Neural cell (in vitro differentiated cells): ENCODE measurements around the gene NT5DC2. TPM values are rescaled to one million over a fixed set of nuclear protein-coding genes. Genes with fewer than 3 reads are reported as not detected.

Experiments
- H2AFZ ChIP-seq: fragments of 200-600, 300-800 bp; sonication (generic), shearing (Covaris generic); 2 replicates; pipeline ENCODE4 v1.6.0; 2014; ENCODE audit warnings: low read depth, mild to moderate bottlenecking, antibody characterized with exemption, low read length, moderate library complexity
- H3F3A ChIP-seq: fragments of 200-600 bp; shearing (Covaris generic); 2 replicates; pipeline ENCODE4 v1.6.1; 2016; ENCODE audit warnings: mild to moderate bottlenecking, moderate library complexity, mixed read lengths, antibody characterized with exemption, low read length; ENCODE audit not compliant: insufficient read depth, poor library complexity, severe bottlenecking
- H3K27ac ChIP-seq: fragments of 200-600, 300-800 bp; sonication (generic), shearing (Covaris generic); 2 replicates; pipeline ENCODE4 v1.5.1; 2014; ENCODE audit warnings: mild to moderate bottlenecking, low read length, moderate library complexity
- H3K27me3 ChIP-seq: fragments of 300-800, 200-600 bp; sonication (generic), shearing (Covaris generic); 2 replicates; pipeline ENCODE4 v1.6.0; 2014; ENCODE audit warnings: mild to moderate bottlenecking, low read depth, low read length, moderate library complexity; ENCODE audit not compliant: insufficient read depth
- H3K36me3 ChIP-seq: fragments of 300-800, 200-600 bp; sonication (generic), shearing (Covaris generic); 2 replicates; pipeline ENCODE4 v1.5.1; 2014; ENCODE audit warnings: mild to moderate bottlenecking, antibody characterized with exemption, low read length, moderate library complexity; ENCODE audit not compliant: insufficient read depth
- H3K4me2 ChIP-seq: fragments of 300-800, 200-600 bp; sonication (generic), shearing (Covaris generic); 2 replicates; pipeline ENCODE4 v1.6.0; 2014; ENCODE audit warnings: mild to moderate bottlenecking, low read length
- H3K4me3 ChIP-seq: fragments of 300-800, 200-600 bp; sonication (generic), shearing (Covaris generic); 2 replicates; pipeline ENCODE4 v1.5.1; 2014; ENCODE audit warnings: mild to moderate bottlenecking, low read length, moderate library complexity
- H3K79me2 ChIP-seq: fragments of 200-600 bp; shearing (Covaris generic); replicated peaks from 2 replicates; pipeline ENCODE4 v1.6.0; 2014; ENCODE audit warnings: mild to moderate bottlenecking, low read length, moderate library complexity; ENCODE audit not compliant: insufficient read depth
- H3K9ac ChIP-seq: fragments of 300-800, 200-600 bp; sonication (generic), shearing (Covaris generic); 2 replicates; pipeline ENCODE4 v1.6.1; 2016; ENCODE audit warnings: mild to moderate bottlenecking, low read length, mixed read lengths
- H3K9me2 ChIP-seq: fragments of 200-600 bp; shearing (Covaris generic); 2 replicates; pipeline ENCODE4 v1.6.1; 2016; ENCODE audit warnings: mild to moderate bottlenecking, low read length, mixed read lengths; ENCODE audit not compliant: insufficient read depth
- H3K9me3 ChIP-seq: fragments of 200-600, 300-800 bp; sonication (generic), shearing (Covaris generic); 2 replicates; pipeline ENCODE4 v1.6.1; 2016; ENCODE audit warnings: mild to moderate bottlenecking, mixed run types, low read length, moderate library complexity, mixed read lengths
- H4K20me1 ChIP-seq: fragments of 200-600 bp; shearing (Covaris generic); 2 replicates; pipeline ENCODE4 v1.6.1; 2016; ENCODE audit warnings: mild to moderate bottlenecking, mixed run types; ENCODE audit not compliant: insufficient read depth
- CTCF ChIP-seq: fragments of 450-650 bp; IDR thresholded peaks from 2 replicates; pipeline ENCODE4 v1.5.1; 2014; ENCODE audit warnings: antibody characterized with exemption, mild to moderate bottlenecking, moderate library complexity; ENCODE audit not compliant: poor library complexity, severe bottlenecking
- EP300 ChIP-seq: fragments of 450-650 bp; conservative IDR thresholded peaks from 2 replicates; pipeline ENCODE4 v1.6.1; 2014; ENCODE audit warnings: antibody characterized with exemption, mild to moderate bottlenecking, moderate library complexity; ENCODE audit not compliant: poor library complexity, severe bottlenecking
- EZH2 ChIP-seq: fragments of 200-600, 300-800 bp; shearing (Covaris generic), sonication (generic); IDR thresholded peaks from 2 replicates; pipeline ENCODE4 v1.6.1; 2014; ENCODE audit warnings: antibody characterized with exemption, low read length, borderline replicate concordance, mild to moderate bottlenecking; ENCODE audit not compliant: insufficient read depth, poor library complexity, severe bottlenecking
- MXI1 ChIP-seq: fragments of 450-650 bp; conservative IDR thresholded peaks from 2 replicates; pipeline ENCODE4 v1.6.1; 2014; ENCODE audit warnings: antibody characterized with exemption, mild to moderate bottlenecking; ENCODE audit not compliant: poor library complexity, severe bottlenecking
- POLR2AphosphoS5 ChIP-seq: IDR thresholded peaks from 2 replicates; pipeline ENCODE4 v1.6.1; 2012
- RAD21 ChIP-seq: fragments of 450-650 bp; conservative IDR thresholded peaks from 2 replicates; pipeline ENCODE4 v1.6.1; 2014; ENCODE audit warnings: antibody characterized with exemption, mild to moderate bottlenecking, moderate library complexity
- REST ChIP-seq: IDR thresholded peaks from 2 replicates; pipeline ENCODE4 v1.6.1; 2012; ENCODE audit warnings: borderline replicate concordance
- SMC3 ChIP-seq: fragments of 450-650 bp; conservative IDR thresholded peaks from 2 replicates; pipeline ENCODE4 v1.6.1; 2014; ENCODE audit warnings: antibody characterized with exemption, mild to moderate bottlenecking, moderate library complexity; ENCODE audit not compliant: poor library complexity
- TAF1 ChIP-seq: IDR thresholded peaks from 2 replicates; pipeline ENCODE4 v1.6.1; 2012; ENCODE audit warnings: low read depth
- polyA plus RNA-seq: library from polyadenylated mRNA; depleted of rRNA; stranded (reverse); fragments of >200 nt; gene quantifications from 2 replicates; pipeline ENCODE4 v1.2.3, GENCODE V29; 2014

Gene NT5DC2
- polyA plus RNA-seq, 1 donor from 2014 or later = 35.1 TPM

DNA sequence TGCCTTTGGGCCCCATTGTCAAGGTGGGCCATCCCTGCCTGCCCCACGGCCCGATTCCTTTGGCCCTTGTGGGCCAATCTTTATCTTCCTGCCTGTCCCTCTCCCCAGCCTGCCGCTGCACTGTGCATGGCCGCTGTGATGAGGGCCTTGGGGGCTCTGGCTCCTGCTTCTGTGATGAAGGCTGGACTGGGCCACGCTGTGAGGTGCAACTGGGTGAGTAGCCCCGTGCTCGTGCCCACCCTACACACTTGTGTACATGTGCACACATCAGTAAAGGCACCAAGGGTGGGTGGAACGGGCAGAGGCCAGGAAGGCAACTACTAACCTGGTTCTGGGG lies 12.2 kb downstream of the NT5DC2 start:
- Histone ChIP-seq H3K27me3 (no peaks in the 10 kb centered on the region), H3F3A (no peaks in the 10 kb centered on the region), H3K27ac (no peak overlapping the region), H4K20me1 (no peaks in the 10 kb centered on the region), H3K4me3 (no peak overlapping the region), H3K36me3 (no peaks in the 10 kb centered on the region), H3K79me2 (no peaks in the 10 kb centered on the region), H3K4me2 (no peak overlapping the region), H3K9me2 (no peaks in the 10 kb centered on the region), H3K9ac (no peak overlapping the region), H2AFZ (no peak overlapping the region), H3K9me3 (no peaks in the 10 kb centered on the region)
- TF ChIP-seq EZH2 (no peak), REST (no peak), CTCF (no peak), RAD21 (no peak), MXI1 (no peak), SMC3 (no peak), TAF1 (no peak), POLR2AphosphoS5 (no peak), EP300 (no peak)

- Histone ChIP-seq H3K27ac (no peak overlapping the region), H3K36me3 (no peaks in the 10 kb centered on the region), H3K9me3 (no peaks in the 10 kb centered on the region), H3K4me3 (no peak overlapping the region), H4K20me1 (no peaks in the 10 kb centered on the region), H3K79me2 (no peaks in the 10 kb centered on the region), H3K9ac (no peak overlapping the region), H3K27me3 (no peaks in the 10 kb centered on the region), H3K4me2 (no peak overlapping the region), H3F3A (no peaks in the 10 kb centered on the region), H3K9me2 (no peaks in the 10 kb centered on the region), H2AFZ (no peak overlapping the region)
- TF ChIP-seq POLR2AphosphoS5 (no peak), RAD21 (no peak), REST (no peak), EP300 (no peak), SMC3 (no peak), MXI1 (no peak), EZH2 (no peak), TAF1 (no peak), CTCF (no peak)
Observed at GRCh38 chr3:52520716-52521487, 12.8 kb downstream of the NT5DC2 start.
